Stimulated activated CD4-positive, alpha-beta T cell treated with anti-CD3 and anti-CD28 coated beads, Interleukin-4, amount 100 ng/mL, for 48 hours (primary cell): ENCODE data around the gene SH3PXD2A.

ENCODE experiments used
- DNase-seq, 2 donors: peaks; one replicate each; pipeline ENCODE4 v3.0.0-alpha.2; 2020; ENCODE audit warnings: low read depth in 2 of 2

The SH3PXD2A gene

GRCh38 chr10:103874730-103875129 is 19.4 kb upstream of the SH3PXD2A start:
- DNase-seq: no peak

DNA sequence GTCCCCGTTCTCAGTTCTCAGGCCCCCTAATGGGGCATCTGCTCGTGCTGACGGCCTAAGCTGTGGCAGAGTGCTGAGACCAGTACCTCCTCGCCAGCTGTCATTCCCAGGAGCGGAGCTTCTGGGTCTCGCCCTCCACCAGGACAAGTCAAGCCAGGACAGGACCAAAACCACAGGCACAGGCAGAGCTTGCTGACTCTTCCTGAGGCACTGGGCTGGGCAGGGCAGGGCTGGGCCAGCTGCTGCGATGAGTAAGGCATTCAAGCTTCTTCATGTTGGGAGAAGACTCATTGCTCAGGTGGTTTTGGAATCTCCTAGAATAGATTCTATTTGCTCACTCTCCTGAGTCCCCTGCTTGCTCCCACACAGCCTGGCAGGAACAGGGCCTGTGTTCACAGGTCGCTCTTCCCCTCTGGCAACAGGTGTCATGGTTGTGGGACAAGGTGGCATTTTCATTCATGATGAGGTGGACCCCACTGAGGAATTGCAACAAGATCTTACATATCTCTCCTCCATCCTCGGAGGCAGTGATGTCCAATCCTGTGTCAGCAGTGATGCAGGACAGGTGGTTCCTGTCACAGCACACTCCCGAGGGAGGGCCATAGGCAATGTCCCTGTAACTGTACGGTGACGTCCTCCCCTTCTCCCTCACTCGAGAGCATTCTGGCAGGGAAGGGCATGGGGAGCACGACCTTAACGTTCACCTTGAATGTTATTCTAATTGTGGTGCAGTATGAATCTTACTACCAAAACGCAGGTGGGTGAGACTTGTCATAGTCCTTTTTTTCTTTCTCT is 17.0 kb upstream of the SH3PXD2A start:
- no peak for DNase-seq

GRCh38 chr10:103871006-103871405 is 15.6 kb upstream of the SH3PXD2A start:
- DNase-seq: no peak

DNA sequence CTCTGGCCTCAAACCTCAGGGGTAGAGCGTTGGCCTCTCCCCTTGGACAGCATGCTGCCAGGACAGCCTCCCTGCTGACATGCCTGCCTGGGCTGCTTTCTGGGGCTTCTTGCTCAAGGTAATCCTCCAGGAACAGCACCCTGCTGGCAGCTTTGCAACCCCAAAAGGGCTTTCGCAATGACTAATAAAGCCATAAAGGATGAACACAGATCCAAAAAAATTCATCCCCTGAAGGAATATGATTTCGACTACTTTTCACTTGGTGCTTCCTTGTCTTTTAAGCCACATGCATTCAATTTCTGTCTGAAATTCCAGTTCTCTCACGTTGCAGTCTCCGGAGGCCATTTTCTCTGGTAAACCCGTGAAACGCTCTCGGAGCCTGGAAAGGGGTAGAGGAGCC is 15.1 kb upstream of the SH3PXD2A start:
- no peak for DNase-seq

GRCh38 chr10:103869336-103869735 is 14.0 kb upstream of the SH3PXD2A start:
- DNase-seq: no peak

DNA sequence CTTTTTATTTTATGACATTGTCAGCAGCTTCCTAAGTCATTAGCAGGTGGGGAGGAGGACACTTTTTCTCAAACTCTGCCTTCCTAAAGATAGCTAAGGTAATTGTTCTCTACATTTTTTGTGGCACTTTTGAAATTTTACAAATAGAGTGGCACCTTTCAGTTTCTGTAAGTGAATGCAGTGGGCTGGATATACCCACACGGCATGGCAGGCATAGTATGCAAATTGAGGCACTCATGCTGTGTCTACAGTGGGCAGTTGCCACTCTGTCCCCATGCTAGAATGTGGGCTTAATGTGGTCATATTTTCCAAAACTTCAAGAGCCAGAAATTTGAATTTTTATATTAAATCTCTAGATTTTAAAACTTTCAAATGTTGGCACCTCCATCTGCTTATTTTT is 12.8 kb upstream of the SH3PXD2A start:
- no peak for DNase-seq

GRCh38 chr10:103861505-103861904 is 6.1 kb upstream of the SH3PXD2A start:
- no peak for DNase-seq

DNA sequence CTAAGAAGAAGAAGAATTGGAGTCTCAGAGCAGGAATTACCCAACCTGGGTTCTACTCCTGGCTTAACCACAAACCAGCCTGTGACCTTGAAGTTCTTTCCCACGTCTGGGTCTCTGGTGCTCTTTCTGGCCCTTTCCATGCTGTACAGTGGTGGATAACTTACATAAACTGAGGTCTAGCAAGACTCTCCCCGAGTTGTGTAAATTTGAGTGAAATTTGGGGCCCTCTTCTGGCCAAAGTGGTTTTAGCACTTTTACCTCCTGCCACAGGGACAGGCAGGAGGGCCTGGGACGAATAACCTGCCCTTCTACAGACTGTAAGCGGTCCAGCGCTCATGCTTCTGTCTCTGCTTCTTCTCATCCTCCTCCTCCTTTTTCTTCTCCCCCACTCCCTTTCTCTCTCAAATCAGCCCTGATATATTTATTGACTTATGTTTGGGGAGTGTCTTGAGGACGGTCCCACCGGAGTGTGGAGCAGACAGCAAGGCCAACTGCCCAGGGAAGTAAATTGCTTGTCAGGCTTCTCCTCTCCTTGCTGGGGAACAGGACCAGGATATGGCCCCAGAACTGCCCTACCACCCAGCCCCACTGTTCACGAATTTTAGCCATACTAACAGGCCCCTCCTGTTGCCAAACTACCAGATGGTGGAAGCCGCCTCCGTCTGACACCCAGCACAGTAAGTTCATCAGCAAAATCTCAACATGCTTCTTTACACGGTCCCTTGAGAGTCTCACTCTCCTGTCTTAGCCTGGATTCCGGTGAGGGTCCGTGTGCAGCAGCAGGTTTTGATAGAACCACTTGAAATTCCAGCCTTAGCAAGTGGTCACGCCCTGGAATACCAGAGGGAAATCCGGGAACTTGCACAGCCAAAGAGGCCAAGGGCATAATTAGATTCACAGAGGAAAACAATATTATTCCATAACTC is 4.0 kb upstream of the SH3PXD2A start:
- peak; percentile 42 to 43 for DNase-seq

DNA sequence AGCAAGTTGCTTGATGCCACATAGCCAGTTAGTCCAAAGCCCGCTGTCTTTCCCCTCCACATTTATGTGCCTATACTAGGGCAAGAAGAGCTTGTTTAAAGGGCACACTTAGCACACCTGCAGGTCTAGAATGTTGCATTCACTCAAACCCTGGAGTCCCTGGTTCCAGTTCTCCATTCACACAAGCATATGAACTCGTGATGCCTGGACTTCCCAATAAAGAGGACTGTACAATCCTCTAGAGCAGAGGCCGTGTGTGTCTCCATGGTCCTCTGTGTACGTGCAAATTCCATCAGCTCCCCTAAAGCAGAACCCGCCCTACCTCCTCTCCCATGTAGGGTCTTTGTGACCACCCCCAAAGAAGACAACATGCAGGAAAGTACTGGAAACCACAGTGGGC is 3.0 kb upstream of the SH3PXD2A start:
- no peak for DNase-seq

- DNase-seq: no peak
Observed at GRCh38 chr10:103856797-103857170, 1.4 kb upstream of the SH3PXD2A start.

GRCh38 chr10:103855852-103856796 is 748 bp upstream of the SH3PXD2A start:
- no peak for DNase-seq

DNA sequence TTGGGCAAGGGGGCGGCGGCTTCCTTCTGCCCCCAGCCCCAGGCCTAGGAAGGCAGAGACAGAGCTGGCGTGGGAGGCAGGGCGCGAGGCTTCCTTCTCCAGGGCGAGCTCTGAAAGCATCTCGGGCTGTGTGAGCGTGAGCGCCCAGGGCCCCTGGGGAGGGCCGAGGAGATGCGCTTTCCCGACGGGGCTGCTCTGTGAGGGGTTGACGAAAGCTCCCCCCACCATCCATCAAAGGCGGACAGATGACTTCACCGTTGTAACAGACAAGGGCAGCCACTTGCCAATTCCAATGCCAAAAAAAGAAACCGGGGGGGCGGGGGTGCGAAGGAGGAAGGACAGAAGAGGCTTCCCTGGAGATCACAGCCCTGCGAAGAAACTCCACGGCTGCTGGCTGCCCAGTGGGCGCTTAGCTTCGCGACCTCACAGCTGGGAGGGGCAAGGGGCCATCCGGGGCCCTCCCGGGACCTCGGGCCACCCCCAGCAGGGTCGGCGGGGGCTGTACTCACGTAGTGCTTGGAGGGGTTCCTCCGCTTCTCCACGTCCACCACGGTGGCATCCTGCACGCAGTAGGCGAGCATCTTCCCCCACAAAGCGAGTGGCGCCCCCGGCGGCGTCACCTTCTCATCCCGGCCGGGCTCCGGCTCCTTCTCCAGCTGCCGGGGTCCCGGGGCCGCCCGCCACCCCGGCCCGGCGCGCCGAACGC is 537 bp downstream of the SH3PXD2A start:
- DNase-seq: no peak

- no peak for DNase-seq
Observed at GRCh38 chr10:103854265-103854685, 1.1 kb downstream of the SH3PXD2A start.

GRCh38 chr10:103853428-103854264 is 1.7 kb downstream of the SH3PXD2A start:
- DNase-seq: no peak

DNA sequence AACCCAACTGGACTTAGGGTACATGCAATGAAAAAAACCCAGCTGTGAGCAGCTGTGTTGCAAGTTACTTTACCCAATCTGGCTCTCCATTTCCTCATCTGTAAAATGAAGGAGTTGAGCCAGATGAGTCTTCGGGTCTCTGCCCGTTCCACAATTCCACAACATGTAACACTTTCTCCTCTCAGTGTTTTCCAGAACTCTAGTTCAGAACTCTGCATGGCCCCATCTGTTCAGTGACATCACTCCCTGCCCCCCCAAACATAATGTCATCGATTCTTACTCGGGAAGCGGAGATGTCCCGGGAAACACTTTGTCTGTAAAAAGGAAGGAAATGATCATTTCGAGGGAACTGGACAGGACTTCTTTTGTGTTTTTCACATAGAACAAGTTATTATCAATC is 2.5 kb downstream of the SH3PXD2A start:
- no peak for DNase-seq

- no peak for DNase-seq
Observed at GRCh38 chr10:103852189-103852711, 3.1 kb downstream of the SH3PXD2A start.

- DNase-seq: no peak
Observed at GRCh38 chr10:103851261-103851660, 4.1 kb downstream of the SH3PXD2A start.

- DNase-seq: no peak
Observed at GRCh38 chr10:103850572-103850895, 4.8 kb downstream of the SH3PXD2A start.

- no peak for DNase-seq
Observed at GRCh38 chr10:103849880-103850571, 5.3 kb downstream of the SH3PXD2A start.
